Osteoblast (primary cell): ENCODE data around the gene VPS16. TPM values are rescaled to one million over a fixed set of nuclear protein-coding genes. Genes with fewer than 3 reads are reported as not detected.
A peak's percentile ranks its signal among the peaks of the same experiment; 100 is the strongest.

Source experiments
- DNase-seq: peaks from one replicate; pipeline ENCODE4 v3.0.0; 2011; ENCODE audit warnings: low spot score, mixed read lengths; ENCODE audit not compliant: insufficient read length; ENCODE audit errors: missing footprints
- H2AFZ ChIP-seq: 2 replicates; pipeline ENCODE4 v1.6.0; 2011; ENCODE audit warnings: mild to moderate bottlenecking, low read length
- H3K27ac ChIP-seq: 2 replicates; pipeline ENCODE4 v1.5.1; 2011; ENCODE audit warnings: mild to moderate bottlenecking, low read depth, low read length, moderate library complexity
- H3K27me3 ChIP-seq: 2 replicates; pipeline ENCODE4 v1.6.0; 2012; ENCODE audit warnings: mild to moderate bottlenecking, control low read depth, inconsistent platforms, low read length, moderate library complexity; ENCODE audit not compliant: insufficient read depth
- H3K36me3 ChIP-seq: 2 replicates; pipeline ENCODE4 v1.5.1; 2011; ENCODE audit warnings: mild to moderate bottlenecking, low read length, control low read depth, moderate library complexity; ENCODE audit not compliant: insufficient read depth
- H3K4me1 ChIP-seq: 2 replicates; pipeline ENCODE4 v1.5.1; 2011; ENCODE audit warnings: mild to moderate bottlenecking, low read length, control low read depth, moderate library complexity; ENCODE audit not compliant: insufficient read depth
- H3K4me2 ChIP-seq: 2 replicates; pipeline ENCODE4 v1.6.0; 2011; ENCODE audit warnings: mild to moderate bottlenecking, low read length; ENCODE audit not compliant: insufficient read depth
- H3K4me3 ChIP-seq: fragments of 200-600 bp; sonication (generic); 3 replicates; pipeline ENCODE4 v1.5.1; 2012; ENCODE audit warnings: mild to moderate bottlenecking, low read length, inconsistent platforms; ENCODE audit not compliant: insufficient read depth
- H3K79me2 ChIP-seq: 2 replicates; pipeline ENCODE4 v1.6.0; 2012; ENCODE audit warnings: mild to moderate bottlenecking, low read length, control low read depth, inconsistent platforms; ENCODE audit not compliant: insufficient read depth
- H3K9me3 ChIP-seq: 2 replicates; pipeline ENCODE4 v1.5.1; 2011; ENCODE audit warnings: low read depth, low read length, control low read depth
- H4K20me1 ChIP-seq: 2 replicates; pipeline ENCODE4 v1.6.0; 2012; ENCODE audit warnings: mild to moderate bottlenecking, low read length, control low read depth; ENCODE audit not compliant: insufficient read depth
- total RNA-seq: library from RNA; depleted of rRNA; stranded (reverse); fragments of >200 nt; gene quantifications from 2 replicates; pipeline ENCODE4 v1.2.3, GENCODE V29; 2012
- TF ChIP-seq, protein P1 (sequence below): IDR thresholded peaks from 2 replicates; pipeline ENCODE4 v1.5.1; 2011; ENCODE audit warnings: mild to moderate bottlenecking, low read depth, low read length, moderate library complexity; ENCODE audit errors: extremely low read depth

VPS16 gene
- total RNA-seq, 1 donor, result 36.2 TPM

DNA sequence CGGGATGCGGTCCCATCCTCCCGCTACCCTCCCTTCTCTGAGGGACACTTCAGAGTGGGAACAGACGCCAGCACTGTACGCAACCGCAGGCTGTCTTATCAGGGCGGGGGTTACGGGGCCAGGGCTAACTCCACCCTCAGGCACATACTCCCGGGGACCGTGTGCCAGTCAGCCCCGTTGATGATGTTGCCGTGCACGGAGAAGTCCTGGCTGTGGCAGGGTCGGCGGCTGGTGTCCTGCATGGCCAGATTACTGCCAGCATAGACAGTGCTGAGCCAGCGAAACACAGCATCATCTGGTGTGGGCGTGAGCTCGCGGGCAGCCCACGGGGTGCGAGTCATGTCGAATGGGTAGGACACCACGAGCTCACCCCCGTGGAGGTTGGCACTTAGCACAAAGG is 45.1 kb upstream of the VPS16 start:
- Histone ChIP-seq H3K27me3 (peaks cover 56% of the 10 kb centered on the region), H4K20me1 (peaks cover 3% of the 10 kb centered on the region), H3K4me1 (no peaks in the 10 kb centered on the region), H3K79me2 (no peaks in the 10 kb centered on the region), H3K27ac (no peak overlapping the region), H3K4me3 (no peak overlapping the region), H2AFZ (no peak overlapping the region), H3K36me3 (no peaks in the 10 kb centered on the region), H3K9me3 (no peaks in the 10 kb centered on the region), H3K4me2 (no peak overlapping the region)
- TF ChIP-seq, protein P1, sequence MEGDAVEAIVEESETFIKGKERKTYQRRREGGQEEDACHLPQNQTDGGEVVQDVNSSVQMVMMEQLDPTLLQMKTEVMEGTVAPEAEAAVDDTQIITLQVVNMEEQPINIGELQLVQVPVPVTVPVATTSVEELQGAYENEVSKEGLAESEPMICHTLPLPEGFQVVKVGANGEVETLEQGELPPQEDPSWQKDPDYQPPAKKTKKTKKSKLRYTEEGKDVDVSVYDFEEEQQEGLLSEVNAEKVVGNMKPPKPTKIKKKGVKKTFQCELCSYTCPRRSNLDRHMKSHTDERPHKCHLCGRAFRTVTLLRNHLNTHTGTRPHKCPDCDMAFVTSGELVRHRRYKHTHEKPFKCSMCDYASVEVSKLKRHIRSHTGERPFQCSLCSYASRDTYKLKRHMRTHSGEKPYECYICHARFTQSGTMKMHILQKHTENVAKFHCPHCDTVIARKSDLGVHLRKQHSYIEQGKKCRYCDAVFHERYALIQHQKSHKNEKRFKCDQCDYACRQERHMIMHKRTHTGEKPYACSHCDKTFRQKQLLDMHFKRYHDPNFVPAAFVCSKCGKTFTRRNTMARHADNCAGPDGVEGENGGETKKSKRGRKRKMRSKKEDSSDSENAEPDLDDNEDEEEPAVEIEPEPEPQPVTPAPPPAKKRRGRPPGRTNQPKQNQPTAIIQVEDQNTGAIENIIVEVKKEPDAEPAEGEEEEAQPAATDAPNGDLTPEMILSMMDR, result no peak
- DNase-seq, result peak; percentile 35

DNA sequence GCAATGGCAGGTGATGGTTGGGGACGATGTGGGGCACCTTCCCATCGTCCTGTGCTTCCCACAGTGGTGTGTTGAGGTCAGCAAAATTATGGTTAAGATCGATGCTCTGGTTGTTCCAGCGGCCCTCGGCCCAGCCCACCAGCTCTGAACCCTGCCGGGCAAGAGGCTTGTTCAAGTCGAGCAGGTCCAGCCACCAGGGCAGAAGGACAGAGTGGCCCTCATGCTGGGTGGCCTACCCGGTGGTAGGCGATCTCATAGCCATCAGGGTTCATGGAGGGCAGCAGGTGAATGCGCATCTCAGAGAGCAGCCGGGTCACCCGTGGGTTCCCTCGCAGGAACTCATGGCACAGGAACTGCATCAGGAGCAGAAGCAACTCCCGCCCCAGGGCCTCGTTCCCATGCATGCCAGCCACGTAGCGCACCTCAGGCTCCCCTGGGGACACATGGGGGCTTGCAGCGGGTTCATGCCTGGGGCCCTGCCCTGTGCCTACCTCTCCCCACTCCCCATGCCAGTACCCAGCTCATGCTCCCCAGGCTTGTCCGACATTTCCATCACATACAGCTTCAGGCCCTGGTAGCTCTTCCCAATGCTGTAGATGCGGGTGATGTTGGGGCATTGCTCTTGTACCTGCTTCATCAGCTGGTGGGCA is 44.4 kb upstream of the VPS16 start:
- Histone ChIP-seq H3K4me3 (no peak overlapping the region), H3K79me2 (no peaks in the 10 kb centered on the region), H3K9me3 (no peaks in the 10 kb centered on the region), H3K36me3 (no peaks in the 10 kb centered on the region), H2AFZ (no peak overlapping the region), H3K27me3 (peaks cover 62% of the 10 kb centered on the region), H3K4me2 (no peak overlapping the region), H4K20me1 (peaks cover 3% of the 10 kb centered on the region), H3K4me1 (no peaks in the 10 kb centered on the region), H3K27ac (no peak overlapping the region)
- TF ChIP-seq, protein P1, result no peak
- peak; percentile 54 for DNase-seq

GRCh38 chr20:2797136-2797983 is 43.2 kb upstream of the VPS16 start:
- TF ChIP-seq, protein P1, result no peak
- Histone ChIP-seq H2AFZ (no peak overlapping the region), H3K27me3 (peaks cover 63% of the 10 kb centered on the region), H3K4me1 (no peaks in the 10 kb centered on the region), H3K79me2 (no peaks in the 10 kb centered on the region), H3K36me3 (no peaks in the 10 kb centered on the region), H4K20me1 (peaks cover 3% of the 10 kb centered on the region), H3K9me3 (no peaks in the 10 kb centered on the region), H3K27ac (no peak overlapping the region), H3K4me3 (no peak overlapping the region), H3K4me2 (no peak overlapping the region)
- peak; percentile 77 for DNase-seq
